DMS53 treated with DMSO at 0.1 percent for 48 hours (cell line): ENCODE results near the gene PNN.
"Not testable (repeated sequence)": the region's sequence is repeated elsewhere in the genome, so short reads cannot be mapped to it uniquely, and the experiment has no call there.

Experiments used
- DNase-seq: peaks from one replicate; lab custom pipeline; 2025; ENCODE audit not compliant: unreplicated experiment; lab: John Stamatoyannopoulos, UW

Gene PNN

DNA sequence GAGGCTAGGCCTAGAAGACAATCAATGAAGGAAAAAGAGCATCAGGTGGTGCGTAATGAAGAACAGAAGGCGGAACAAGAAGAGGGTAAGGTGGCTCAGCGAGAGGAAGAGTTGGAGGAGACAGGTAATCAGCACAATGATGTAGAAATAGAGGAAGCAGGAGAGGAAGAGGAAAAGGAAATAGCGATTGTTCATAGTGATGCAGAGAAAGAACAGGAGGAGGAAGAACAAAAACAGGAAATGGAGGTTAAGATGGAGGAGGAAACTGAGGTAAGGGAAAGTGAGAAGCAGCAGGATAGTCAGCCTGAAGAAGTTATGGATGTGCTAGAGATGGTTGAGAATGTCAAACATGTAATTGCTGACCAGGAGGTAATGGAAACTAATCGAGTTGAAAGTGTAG, 5.5 kb downstream of the PNN start:
- no peak for DNase-seq

DNA sequence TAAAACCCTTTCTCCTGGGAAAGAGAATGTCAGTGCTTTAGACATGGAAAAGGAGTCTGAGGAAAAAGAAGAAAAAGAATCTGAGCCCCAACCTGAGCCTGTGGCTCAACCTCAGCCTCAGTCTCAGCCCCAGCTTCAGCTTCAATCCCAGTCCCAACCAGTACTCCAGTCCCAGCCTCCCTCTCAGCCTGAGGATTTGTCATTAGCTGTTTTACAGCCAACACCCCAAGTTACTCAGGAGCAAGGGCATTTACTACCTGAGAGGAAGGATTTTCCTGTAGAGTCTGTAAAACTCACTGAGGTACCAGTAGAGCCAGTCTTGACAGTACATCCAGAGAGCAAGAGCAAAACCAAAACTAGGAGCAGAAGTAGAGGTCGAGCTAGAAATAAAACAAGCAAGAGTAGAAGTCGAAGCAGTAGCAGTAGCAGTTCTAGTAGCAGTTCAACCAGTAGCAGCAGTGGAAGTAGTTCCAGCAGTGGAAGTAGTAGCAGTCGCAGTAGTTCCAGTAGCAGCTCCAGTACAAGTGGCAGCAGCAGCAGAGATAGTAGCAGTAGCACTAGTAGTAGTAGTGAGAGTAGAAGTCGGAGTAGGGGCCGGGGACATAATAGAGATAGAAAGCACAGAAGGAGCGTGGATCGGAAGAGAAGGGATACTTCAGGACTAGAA, 6.1 kb downstream of the PNN start:
- no peak for DNase-seq

DNA sequence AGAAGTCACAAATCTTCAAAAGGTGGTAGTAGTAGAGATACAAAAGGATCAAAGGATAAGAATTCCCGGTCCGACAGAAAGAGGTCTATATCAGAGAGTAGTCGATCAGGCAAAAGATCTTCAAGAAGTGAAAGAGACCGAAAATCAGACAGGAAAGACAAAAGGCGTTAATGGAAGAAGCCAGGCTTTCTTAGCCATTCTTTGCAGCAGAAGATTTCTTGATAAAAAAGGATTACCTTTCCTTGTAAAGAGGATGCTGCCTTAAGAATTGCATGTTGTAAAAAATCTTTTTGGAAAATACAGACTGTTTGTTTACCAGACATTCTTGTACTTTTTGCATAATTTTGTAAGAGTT, 6.6 kb downstream of the PNN start:
- DNase-seq = no peak

DNA sequence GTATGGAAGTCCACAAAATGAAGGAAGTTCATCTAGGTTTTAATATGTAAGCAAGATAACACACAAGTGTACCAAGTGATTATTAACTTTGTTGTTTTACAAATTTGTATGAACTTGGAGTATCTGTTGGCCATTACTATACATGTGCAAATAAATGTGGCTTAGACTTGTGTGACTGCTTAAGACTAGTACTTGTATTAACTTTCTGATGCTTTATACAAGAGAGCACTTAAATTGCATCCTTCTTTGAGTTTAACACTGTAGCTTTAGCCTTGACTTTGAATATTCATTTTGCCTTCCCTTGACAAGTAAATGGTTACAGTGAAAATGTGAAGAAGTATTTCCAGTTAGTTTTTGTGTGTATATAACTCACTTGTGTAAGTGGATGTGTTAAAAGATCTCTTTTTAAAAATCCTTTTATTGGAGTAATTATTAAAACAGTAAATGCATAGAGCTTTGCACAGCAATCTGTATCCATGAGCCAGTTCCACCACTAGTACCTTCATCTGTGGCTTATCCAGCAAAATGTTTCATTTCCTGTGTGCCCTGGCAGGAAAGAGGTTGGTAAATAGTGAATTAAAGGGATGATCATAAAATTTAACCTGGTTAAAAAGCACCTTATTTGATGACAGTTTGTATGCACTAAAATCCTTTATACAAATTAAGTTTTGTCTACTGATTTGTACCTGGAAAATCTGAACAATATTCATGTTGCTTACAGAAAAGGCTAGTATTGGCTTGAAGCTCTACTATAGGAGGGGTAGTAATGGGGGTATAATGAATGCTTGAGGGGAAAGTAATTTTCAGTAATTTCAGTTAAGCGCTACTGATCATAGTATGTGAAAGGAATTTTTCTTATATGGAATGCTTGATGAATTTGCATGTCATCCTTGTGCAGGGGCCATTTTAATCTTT, 8.0 kb downstream of the PNN start:
- no peak for DNase-seq

DNA sequence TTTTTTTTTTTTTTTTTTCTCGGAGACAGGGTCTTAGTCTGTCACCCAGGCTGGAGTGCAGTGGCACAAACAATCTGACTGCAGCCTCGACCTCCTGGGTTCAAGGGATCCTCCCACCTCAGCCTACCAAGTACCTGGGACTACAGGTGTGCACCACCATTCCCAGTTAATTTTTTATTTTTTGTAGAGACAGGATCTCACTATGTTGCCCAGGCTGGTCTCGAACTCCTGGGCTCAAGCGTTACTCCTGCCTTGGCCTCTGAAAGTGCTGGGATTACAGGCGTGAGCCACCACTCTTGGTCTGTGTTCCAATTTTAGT, 8.6 kb downstream of the PNN start:
- DNase-seq = not testable (repeated sequence)

DNA sequence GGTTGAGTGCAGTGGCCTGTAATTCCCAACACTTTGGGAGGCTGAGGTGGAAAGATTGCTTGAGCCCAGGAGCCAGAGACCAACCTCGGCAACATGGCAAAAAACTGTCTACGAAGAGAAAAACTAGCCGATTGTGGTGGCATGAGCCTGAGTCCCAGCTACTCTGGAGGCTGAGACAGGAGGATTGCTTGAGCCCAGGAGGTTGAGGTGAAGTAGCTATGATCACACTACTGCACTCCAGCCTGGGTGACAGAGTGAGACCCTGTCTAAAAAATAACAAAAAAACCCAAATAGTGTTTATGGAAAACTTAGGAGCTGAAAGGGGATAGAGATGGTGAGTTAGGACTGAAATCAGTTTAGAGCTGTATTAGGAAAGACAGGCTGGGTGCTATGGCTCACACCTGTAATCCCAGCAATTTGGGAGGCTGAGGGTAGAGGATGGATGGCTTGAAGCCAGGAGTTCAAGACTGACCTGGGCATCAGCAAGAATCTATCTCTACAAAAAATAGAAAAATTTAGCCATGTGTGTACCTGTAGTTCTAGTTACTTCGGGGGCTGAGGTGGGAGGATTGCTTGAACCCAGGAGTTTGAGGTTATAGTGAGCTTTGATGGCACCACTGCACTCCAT, 9.7 kb downstream of the PNN start:
- DNase-seq = no peak

DNA sequence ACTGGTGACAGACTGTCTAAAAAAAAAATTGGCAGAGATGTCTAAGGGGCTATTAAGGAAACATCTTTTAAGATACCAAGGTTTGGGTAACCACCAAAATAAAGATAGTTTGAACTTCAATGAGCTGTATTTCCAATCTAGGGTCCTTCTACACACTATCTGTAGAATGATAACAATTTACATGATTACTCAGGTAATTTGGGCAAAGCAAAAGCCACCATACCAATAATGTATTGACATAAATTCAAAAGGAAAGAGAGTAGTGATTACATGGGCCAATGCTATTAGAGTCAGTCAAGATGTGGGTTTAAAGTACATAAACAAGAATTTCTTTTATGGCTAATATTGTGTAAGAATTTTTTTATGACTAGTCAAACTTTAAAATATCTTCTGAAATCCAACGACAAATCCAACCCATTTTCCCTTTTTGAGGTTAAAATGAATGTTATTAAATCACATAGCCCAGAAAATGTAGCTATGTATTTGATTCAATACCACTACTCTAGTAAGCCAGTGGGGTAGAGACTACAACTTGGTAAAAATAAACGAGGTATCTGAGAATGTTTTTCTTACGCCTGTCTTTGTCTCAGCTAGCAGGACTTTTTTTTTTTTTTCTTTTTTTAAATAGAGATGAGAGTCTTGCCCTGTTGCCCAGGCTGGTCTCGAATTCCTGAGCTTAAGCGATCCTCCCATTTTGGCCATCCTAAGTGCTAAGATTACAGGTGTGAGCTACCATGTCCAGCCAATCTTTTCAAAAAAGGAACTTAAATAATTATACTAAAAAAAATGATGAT, 10.4 kb downstream of the PNN start:
- DNase-seq = no peak

DNA sequence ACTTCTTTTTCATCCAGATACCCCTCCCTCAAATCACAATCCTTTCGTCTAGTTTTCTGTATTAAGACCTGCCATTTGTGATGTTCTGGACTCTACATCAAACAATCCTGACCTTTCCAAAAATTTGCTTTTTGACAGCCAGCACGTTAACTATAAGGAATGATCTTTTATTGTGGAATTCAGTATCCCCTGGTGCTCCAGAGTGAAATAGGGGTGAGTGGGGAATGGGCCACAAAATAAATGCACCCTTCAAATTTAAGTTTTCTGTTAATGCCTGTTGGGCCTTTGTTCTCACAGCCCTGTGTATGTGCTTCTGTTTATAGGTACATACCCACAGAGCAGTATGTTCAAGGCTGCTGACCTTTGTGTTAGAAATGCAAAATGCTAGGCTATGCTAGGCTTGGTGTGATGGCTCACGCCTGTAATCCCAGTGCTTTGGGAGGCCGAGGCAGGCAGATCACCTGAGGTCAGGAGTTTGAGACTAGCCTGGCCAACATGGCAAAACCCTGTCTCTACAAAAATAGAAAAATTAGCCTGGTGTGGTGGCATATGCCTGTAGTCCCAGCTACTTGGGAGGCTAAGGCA, 12.0 kb downstream of the PNN start:
- no peak for DNase-seq

DNA sequence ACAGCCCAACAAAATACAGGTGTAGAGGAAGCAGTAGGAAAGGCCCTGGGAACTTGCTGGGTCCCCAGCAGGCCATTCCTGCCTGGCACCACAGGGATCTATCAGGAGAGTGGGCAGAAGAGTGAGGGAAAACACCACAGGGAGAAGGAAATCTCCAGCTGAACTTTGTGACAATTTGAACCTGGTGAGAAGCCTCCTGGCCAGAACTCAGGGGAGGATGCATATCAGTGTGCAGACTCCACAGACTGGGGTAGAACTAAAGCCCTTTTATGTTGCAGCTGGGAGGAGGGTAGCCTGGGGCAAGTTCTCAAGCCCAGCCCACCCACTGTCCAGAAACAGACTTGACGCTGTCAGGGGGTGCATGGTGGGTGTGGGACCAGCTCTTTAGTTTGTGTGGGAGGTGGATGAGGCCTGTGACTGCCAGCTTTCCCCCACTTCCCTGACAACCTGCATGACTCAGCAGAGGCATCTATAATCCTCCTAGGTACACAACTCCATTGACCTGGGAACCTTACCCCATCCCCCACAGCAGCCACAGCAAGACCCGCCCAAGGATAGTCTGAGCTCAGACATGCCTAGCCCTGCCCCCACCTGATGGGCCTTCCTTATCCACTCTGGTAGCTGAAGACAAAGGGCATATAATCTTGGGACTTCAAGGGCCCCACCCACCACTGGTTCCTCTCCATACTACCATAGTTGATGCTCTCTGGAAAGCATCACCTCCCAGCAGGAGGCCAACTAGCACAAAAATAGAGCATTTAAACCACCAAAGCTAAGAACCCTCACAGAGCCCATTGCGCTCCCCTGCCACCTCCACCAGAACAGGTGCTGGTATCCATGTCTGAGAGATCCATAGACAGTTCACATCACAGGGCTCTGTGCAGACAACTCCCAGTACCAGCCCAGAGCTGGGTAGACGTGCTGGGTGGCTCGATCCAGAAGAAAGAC, 28.9 kb downstream of the PNN start:
- DNase-seq = no peak

DNA sequence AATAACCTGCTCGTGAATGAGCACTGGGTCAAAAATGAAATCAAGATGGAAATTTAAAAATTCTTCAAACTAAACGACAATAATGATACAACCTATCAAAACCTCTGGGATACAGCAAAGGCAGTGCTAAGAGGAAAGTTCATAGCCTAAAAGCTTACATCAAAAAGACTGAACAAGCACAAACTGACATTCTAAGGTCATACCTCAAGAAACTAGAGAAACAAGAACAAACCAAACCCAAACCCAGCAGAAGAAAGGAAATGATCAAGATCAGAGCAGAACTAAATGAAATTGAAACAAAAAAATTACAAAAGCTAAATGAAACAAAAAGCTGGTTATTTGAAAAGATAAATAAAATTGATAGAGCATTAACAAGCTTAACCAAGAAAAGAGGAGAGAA, 32.4 kb downstream of the PNN start:
- not testable (repeated sequence) for DNase-seq

DNA sequence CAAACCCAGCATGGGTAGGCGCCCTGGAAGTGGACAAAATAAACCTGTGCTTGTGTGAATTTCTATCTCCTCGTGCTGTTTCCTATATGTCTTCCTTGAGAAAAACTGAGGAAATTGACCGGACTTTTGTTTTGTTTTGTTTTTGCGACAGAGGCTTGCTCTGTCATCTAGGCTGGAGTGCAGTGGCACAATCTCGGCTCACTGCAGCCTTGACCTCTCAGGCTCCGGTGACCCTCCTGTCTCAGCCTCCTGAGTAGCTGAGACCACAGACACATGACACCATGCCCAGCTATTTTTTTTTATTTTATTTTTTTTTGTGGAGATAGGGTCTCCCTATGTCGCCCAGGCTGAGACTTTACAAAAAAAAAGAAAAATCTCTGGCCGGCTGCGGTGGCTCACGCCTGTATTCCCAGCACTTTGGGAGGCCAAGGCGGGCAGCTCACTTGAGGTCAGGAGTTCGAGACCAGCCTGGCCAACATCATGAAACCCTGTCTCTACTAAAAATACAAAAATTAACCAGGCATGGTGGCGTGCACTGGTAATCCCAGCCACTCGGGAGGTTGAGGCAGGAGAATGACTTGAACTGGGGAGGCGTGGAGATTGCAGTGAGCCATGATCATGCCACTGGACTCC, 36.2 kb downstream of the PNN start:
- no peak for DNase-seq

DNA sequence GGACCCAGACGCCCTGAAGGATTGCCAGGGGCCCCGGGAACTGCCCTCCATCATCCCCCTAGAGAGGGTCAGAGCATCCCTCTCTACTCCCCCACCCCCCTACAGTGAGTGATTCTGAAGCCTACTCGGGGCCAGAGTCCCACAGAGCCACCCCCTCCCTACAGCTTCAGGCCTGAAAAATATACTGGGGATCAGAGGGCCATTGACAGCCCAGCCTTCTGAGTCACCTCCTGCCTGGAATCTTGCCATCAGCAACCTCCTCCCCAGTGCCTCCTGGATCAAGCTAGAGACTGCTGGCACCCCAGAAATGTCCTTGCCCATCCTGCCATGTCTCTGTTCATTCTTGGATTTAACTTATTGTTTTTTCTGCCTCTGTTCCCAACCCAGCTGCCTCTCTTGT, 37.0 kb downstream of the PNN start:
- no peak for DNase-seq

DNA sequence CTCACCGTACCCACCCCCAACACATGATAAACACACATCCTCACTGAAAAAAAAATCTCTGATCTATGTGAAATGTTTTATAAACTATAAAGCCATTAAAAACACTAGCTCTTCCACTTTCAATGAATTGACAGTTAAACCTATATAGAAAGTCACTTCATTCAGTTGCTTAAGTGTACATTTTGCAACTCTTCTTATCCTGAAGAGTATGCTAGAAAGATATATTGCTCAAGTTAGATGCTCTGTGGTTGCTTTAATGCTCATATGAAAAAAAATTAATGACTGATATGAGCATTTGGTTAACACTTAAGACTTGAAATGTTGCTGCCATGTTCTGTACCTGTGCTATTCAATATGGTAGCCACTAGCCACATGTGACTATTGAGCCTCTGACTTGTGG, 37.6 kb downstream of the PNN start:
- no peak for DNase-seq

DNA sequence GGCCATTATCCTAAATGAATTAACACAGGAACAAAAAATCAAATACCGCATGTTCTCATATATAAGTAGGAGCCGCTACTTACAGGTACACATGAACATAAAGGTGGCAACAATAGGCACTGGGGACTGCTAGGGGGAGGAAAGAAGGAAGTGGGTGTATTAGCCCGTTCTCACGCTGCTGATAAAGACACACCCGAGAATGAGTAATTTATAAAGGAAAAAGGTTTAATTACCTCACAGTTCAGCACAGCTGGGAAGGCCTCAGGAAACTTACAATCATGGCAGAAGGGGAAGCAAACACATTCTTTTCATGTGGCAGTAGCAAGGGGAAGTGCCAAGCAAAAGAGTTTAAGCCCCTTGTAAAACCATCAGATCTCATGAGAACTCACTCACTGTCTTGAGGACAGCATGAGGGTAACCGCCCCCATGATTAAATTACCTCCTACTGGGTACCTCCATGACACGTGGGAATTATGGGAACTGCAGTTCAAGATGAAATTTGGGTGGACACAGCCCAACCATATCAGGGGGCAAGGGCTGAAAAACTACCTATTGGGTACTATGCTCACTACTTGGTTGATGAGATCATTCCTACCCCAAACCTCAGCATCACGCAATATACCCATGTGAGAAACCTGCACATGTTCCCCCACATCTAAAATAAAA, 42.3 kb downstream of the PNN start:
- DNase-seq = no peak

DNA sequence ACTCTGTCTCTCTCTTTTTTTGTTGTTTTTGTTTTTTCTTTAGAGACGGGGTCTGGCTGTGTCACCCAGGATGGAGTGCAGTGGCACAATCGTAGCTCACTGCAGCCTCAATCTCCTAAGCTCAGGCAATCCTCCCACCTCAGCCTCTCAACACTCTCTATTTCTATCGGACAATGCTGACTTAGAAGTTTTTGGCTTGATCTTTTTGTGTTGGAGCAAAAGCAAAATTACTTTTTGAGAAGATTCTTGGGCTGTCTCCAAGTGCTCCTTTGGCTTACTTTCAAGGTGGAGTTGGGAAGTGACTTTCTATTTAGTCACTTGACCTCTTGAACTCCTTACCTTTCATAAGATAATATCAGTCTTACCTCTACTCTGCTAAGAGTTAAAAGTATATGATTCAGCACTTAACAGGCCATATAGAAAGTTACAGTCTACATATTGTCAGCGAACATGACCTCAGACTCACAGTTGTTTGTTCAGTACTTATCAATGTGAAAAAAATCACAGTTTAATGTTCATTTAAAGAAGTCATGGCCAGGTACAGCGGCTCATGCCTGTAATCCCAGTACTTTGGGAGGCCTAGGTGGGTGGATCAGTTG, 43.2 kb downstream of the PNN start:
- DNase-seq = no peak

DNA sequence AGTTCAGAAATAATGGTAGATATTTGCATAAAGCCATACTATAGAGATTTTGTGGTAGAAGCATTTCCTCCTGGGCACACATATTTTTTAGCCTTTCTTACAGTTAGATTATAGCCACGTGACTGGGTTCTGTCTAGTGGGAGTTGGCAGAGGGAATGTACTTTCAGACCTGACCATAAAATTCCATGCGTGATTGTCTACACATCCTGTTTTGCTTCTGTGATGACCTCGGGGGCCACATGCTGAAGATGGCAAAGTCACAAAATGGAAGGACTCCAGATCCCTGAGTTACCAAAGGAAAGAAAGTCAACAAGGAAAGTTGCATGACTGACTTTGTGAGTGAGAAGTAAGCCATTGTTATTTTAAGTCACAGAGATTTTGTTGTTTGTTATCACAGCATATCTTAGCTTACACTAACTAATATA, 44.0 kb downstream of the PNN start:
- DNase-seq = no peak

DNA sequence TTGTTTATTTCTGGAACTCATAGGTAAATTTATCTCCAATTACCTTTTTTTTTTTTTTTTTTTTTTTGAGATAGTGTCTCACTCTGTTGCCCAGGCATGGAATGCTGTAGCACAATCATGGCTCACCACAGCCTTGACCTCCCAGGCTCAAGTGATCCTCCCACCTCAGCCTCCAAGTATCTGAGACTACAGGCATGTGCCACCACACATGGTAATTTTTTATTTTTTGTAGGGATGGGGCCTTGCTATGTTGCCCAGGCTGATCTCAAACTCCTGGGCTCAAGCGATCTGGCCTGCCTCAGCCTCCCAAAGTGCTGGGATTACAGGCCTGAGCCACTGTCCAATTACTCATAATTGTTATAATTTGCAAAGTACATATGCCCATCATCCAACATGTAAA, 45.4 kb downstream of the PNN start:
- DNase-seq = not testable (repeated sequence)

DNA sequence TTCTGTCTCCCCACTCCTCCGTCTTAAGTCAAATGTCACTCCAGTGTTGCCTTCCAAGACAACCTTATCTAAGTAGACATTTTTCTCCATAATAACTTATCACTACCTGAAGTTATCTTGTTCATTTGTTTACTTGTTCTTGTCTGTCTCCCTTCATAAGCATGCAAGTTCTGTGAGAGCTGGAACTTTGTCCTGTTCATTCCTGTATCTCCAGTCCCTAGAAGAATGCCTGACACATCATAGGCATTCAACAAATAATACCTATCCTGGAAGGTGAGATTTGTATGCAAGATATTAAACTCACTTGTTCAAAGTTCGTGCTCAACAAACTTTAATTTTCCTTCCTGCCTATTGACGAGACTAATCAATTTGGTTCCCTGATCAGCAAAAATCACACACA, 53.0 kb downstream of the PNN start:
- DNase-seq = no peak
